ENCODE measurements around the gene MYLK4.

The MYLK4 gene

DNA sequence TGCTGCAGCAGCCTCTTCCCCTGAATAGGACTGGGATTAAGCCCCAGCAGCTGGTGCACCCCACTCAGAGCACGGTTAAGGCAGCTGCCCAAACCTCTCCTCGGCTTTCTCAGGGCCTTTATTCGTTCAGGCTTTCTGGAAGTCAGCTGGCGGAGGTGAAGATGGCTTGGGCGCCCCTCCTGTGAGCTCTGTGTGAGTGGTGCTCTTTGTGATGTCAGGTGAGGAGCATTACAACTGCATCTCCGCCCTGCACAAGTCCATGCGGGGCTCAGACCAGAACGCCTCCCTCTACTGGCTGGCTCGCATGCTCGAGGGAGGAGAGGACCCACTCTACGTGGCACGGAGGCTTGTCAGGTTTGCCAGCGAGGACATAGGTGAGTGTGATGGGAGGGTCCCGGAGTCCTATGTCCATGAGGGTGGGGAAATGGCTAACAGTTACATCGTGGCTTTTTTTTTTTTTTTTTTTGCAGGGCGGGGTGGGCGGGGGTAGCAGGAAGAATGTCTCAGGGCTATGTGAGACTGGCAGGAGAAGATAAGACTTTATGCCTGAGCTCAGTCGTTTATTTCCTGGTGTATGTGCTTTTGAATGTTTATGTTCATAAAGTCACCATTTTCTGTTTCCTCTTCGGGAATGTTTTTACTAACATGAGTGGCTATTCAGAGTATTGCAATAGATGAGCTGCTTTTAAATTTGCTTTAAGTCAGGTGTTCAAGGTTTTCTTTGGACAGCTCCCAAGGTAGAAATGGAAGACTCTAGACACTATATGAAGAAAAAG lies 32.7 kb upstream of the MYLK4 start:
- TF ChIP-seq EZH2phosphoT487 (IDR thresholded peaks at IDR 0.05; ENCODE audit: borderline replicate concordance, low read length), result no peak
- TF ChIP-seq, protein P1, sequence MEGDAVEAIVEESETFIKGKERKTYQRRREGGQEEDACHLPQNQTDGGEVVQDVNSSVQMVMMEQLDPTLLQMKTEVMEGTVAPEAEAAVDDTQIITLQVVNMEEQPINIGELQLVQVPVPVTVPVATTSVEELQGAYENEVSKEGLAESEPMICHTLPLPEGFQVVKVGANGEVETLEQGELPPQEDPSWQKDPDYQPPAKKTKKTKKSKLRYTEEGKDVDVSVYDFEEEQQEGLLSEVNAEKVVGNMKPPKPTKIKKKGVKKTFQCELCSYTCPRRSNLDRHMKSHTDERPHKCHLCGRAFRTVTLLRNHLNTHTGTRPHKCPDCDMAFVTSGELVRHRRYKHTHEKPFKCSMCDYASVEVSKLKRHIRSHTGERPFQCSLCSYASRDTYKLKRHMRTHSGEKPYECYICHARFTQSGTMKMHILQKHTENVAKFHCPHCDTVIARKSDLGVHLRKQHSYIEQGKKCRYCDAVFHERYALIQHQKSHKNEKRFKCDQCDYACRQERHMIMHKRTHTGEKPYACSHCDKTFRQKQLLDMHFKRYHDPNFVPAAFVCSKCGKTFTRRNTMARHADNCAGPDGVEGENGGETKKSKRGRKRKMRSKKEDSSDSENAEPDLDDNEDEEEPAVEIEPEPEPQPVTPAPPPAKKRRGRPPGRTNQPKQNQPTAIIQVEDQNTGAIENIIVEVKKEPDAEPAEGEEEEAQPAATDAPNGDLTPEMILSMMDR (IDR thresholded peaks at IDR 0.05; ENCODE audit: low read depth, low read length, poor library complexity, severe bottlenecking), result no peak
- H3K4me1 ChIP-seq (ENCODE audit: control insufficient read depth, low read length), result no peaks in the 10 kb centered on the region
- H4K20me1 ChIP-seq (ENCODE audit: control insufficient read depth, insufficient read depth, low read depth, low read length), result peaks cover 8% of the 10 kb centered on the region; the same call in 1 of the 2 replicates
- no peaks in the 10 kb centered on the region for H3K9me2 ChIP-seq (replicated peaks; ENCODE audit: control insufficient read depth, low read length)
- no peak overlapping the region for H3K27ac ChIP-seq (ENCODE audit: low read depth, low read length)
- no peaks in the 10 kb centered on the region for H3F3A ChIP-seq (ENCODE audit: control insufficient read depth, insufficient read depth)
- H3K36me3 ChIP-seq (ENCODE audit: control insufficient read depth, low read length), result peaks cover 85% of the 10 kb centered on the region
- no peaks in the 10 kb centered on the region for H3K9me3 ChIP-seq (ENCODE audit: control insufficient read depth, insufficient read depth, low read length)
- H3K27me3 ChIP-seq (ENCODE audit: control insufficient read depth, low read length), result no peaks in the 10 kb centered on the region
- no peak overlapping the region for H3K4me3 ChIP-seq (ENCODE audit: low read length)
- no peak overlapping the region for H3K4me2 ChIP-seq (ENCODE audit: low read length)
- peaks cover 76% of the 10 kb centered on the region for H3K79me2 ChIP-seq (ENCODE audit: control insufficient read depth, low read length)

DNA sequence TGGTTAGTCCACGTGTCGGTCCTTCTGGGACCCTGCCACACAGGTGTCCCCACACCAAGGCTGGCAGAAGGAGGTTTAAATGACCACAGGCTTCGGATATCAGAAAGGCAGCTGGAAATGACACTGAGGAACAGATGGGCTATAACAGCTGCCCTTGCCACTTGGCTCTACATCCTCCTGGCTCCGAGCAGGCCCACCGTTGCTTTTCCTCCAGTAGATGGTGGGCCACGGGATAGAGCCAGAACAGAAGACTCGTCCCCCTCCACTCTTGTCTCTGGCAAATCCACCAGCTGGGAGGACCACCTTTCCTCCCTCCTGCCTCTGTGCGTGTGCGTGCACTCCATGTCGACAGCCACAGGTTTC lies 32.1 kb upstream of the MYLK4 start:
- Histone ChIP-seq H3K4me3 (ENCODE audit: low read length) (no peak overlapping the region), H3K9me2 (replicated peaks; ENCODE audit: control insufficient read depth, low read length) (no peaks in the 10 kb centered on the region), H3K27me3 (ENCODE audit: control insufficient read depth, low read length) (no peaks in the 10 kb centered on the region), H3K79me2 (ENCODE audit: control insufficient read depth, low read length) (peaks cover 81% of the 10 kb centered on the region), H3K36me3 (ENCODE audit: control insufficient read depth, low read length) (peaks cover 89% of the 10 kb centered on the region), H3K4me2 (ENCODE audit: low read length) (no peak overlapping the region), H3K4me1 (ENCODE audit: control insufficient read depth, low read length) (no peaks in the 10 kb centered on the region), H4K20me1 (ENCODE audit: control insufficient read depth, insufficient read depth, low read depth, low read length) (peaks cover 9% of the 10 kb centered on the region; the same call in 1 of the 2 replicates), H3K27ac (ENCODE audit: low read depth, low read length) (no peak overlapping the region), H3F3A (ENCODE audit: control insufficient read depth, insufficient read depth) (no peaks in the 10 kb centered on the region), H3K9me3 (ENCODE audit: control insufficient read depth, insufficient read depth, low read length) (no peaks in the 10 kb centered on the region)
- no peak for TF ChIP-seq EZH2phosphoT487 (IDR thresholded peaks at IDR 0.05; ENCODE audit: borderline replicate concordance, low read length)
- TF ChIP-seq, protein P1 (IDR thresholded peaks at IDR 0.05; ENCODE audit: low read depth, low read length, poor library complexity, severe bottlenecking), result no peak

DNA sequence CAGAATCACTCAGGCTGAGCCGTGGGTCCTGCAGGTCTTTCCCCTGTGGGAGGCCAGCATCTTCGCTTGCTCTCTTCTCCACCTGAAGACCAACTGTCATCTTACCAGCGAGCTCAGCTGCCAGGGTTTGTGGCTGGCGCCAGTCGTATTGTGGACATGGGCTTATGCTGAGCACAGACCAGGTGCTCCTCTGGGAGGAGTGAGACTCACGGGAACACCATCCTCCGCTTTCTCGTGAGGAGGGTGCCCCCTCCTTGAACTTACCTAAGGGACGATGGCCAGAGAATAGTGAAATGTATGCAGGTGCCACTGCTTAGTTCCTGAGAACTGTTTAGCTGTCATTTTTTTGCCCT lies 31.6 kb upstream of the MYLK4 start:
- Histone ChIP-seq H3K27me3 (ENCODE audit: control insufficient read depth, low read length) (no peaks in the 10 kb centered on the region), H3K4me3 (ENCODE audit: low read length) (no peak overlapping the region), H3K4me1 (ENCODE audit: control insufficient read depth, low read length) (no peaks in the 10 kb centered on the region), H3K9me3 (ENCODE audit: control insufficient read depth, insufficient read depth, low read length) (no peaks in the 10 kb centered on the region), H3K79me2 (ENCODE audit: control insufficient read depth, low read length) (peaks cover 86% of the 10 kb centered on the region), H3K9me2 (replicated peaks; ENCODE audit: control insufficient read depth, low read length) (no peaks in the 10 kb centered on the region), H4K20me1 (ENCODE audit: control insufficient read depth, insufficient read depth, low read depth, low read length) (peaks cover 13% of the 10 kb centered on the region; the same call in 1 of the 2 replicates), H3K36me3 (ENCODE audit: control insufficient read depth, low read length) (peaks cover 89% of the 10 kb centered on the region), H3K27ac (ENCODE audit: low read depth, low read length) (no peak overlapping the region), H3K4me2 (ENCODE audit: low read length) (no peak overlapping the region), H3F3A (ENCODE audit: control insufficient read depth, insufficient read depth) (no peaks in the 10 kb centered on the region)
- TF ChIP-seq, protein P1 (IDR thresholded peaks at IDR 0.05; ENCODE audit: low read depth, low read length, poor library complexity, severe bottlenecking), result no peak
- TF ChIP-seq EZH2phosphoT487 (IDR thresholded peaks at IDR 0.05; ENCODE audit: borderline replicate concordance, low read length), result no peak
